ENCODE results near the gene CRX. TPM values are rescaled to one million over a fixed set of nuclear protein-coding genes. Genes with fewer than 3 reads are reported as not detected.

CRX gene
- total RNA-seq, 4 donors from 2014 or later, result not detected

GRCh38 chr19:47839411-47839810 is 17.7 kb downstream of the CRX start:
- Histone ChIP-seq H3K4me3 (no peak overlapping the region), H3K9me3 (no peaks in the 10 kb centered on the region), H3K36me3 (no peaks in the 10 kb centered on the region), H3K4me1 (no peaks in the 10 kb centered on the region), H3K27ac (no peak overlapping the region), H3K27me3 (no peaks in the 10 kb centered on the region)
- no peak for DNase-seq
- TF ChIP-seq CTCF (IDR thresholded peaks at IDR 0.05) (no peak), POLR2A (IDR thresholded peaks at IDR 0.05) (no peak)
- intact Hi-C loops (cut with DNase I; ENCODE audit: low total_unique reads), result no loop called here

DNA sequence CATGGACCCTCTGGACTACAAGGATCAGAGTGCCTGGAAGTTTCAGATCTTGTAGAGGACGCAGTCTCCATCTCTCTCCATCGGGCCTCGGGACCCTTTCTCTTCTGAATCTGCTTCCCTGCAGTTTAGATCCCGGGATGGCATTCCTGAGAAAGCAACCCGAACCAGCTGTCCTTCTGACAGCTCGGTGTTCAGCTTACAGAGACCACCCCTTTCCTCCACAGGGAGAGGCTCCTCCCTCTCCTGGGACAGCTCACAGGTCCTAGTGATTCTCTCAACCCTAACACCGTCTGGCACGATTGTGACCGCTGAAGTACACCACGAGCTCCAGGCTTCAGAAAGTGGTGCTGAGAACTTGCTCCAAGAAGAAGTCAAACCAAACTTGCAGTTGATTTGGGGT is 18.2 kb downstream of the CRX start:
- DNase-seq, result no peak
- no peaks in the 10 kb centered on the region for H3K4me1 ChIP-seq
- TF ChIP-seq CTCF (IDR thresholded peaks at IDR 0.05) (no peak), POLR2A (IDR thresholded peaks at IDR 0.05) (no peak)
- no peaks in the 10 kb centered on the region for H3K27me3 ChIP-seq
- no peaks in the 10 kb centered on the region for H3K9me3 ChIP-seq
- H3K27ac ChIP-seq, result no peak overlapping the region
- no peak overlapping the region for H3K4me3 ChIP-seq
- H3K36me3 ChIP-seq, result no peaks in the 10 kb centered on the region
- intact Hi-C loops (cut with DNase I; ENCODE audit: low total_unique reads), result no loop called here

DNA sequence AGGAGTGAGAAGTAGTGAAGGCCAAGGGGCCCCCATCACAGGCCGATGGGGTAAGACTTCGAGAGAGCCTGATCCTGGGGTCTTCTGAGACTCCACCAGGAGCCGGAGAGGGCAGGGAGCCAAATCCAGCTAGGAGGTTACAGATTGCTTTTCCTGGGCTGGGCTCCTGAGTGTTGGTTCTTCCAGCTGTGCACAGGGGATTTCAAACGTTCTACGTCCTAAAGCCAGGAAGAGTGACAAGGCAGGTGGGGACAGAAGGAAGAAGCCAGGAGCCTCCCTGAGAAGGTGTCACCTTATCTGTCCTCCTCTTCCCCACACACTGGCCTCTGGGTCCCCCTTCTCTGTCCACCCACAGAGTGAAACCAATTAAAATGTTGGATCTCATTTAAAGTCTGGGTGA is 21.2 kb downstream of the CRX start:
- intact Hi-C loops (cut with DNase I; ENCODE audit: low total_unique reads), result no loop called here
- H3K4me1 ChIP-seq, result no peaks in the 10 kb centered on the region
- no peak for TF ChIP-seq POLR2A (IDR thresholded peaks at IDR 0.05)
- DNase-seq, result no peak
- H3K36me3 ChIP-seq, result no peaks in the 10 kb centered on the region
- no peaks in the 10 kb centered on the region for H3K9me3 ChIP-seq
- no peak overlapping the region for H3K4me3 ChIP-seq
- H3K27ac ChIP-seq, result no peak overlapping the region
- peaks cover 0 to 5% of the 10 kb centered on the region in 2 donors for H3K27me3 ChIP-seq

- Histone ChIP-seq H3K4me3 (no peak overlapping the region), H3K27me3 (peaks cover 0 to 16% of the 10 kb centered on the region in 2 donors), H3K4me1 (no peaks in the 10 kb centered on the region), H3K36me3 (no peaks in the 10 kb centered on the region), H3K27ac (no peak overlapping the region), H3K9me3 (no peaks in the 10 kb centered on the region)
- intact Hi-C loops (cut with DNase I; ENCODE audit: low total_unique reads), result no loop called here
- DNase-seq, result no peak
- TF ChIP-seq POLR2A (IDR thresholded peaks at IDR 0.05) (no peak), CTCF (IDR thresholded peaks at IDR 0.05) (no peak)
These were observed 26.7 kb downstream of the CRX start for GRCh38 chr19:47848425-47848822.

- peaks cover 0 to 16% of the 10 kb centered on the region in 2 donors for H3K27me3 ChIP-seq
- H3K27ac ChIP-seq, result no peak overlapping the region
- intact Hi-C loops (cut with DNase I; ENCODE audit: low total_unique reads), result no loop called here
- no peak overlapping the region for H3K4me3 ChIP-seq
- no peaks in the 10 kb centered on the region for H3K4me1 ChIP-seq
- H3K36me3 ChIP-seq, result no peaks in the 10 kb centered on the region
- TF ChIP-seq POLR2A (IDR thresholded peaks at IDR 0.05), result no peak
- TF ChIP-seq CTCF (IDR thresholded peaks at IDR 0.05), result peak in 1 of 4 experiments; percentile 2
- no peak for DNase-seq
- H3K9me3 ChIP-seq, result no peaks in the 10 kb centered on the region
These were observed 27.2 kb downstream of the CRX start for GRCh38 chr19:47848823-47849473.

- Histone ChIP-seq H3K27ac (no peak overlapping the region), H3K27me3 (peaks cover 0 to 10% of the 10 kb centered on the region in 2 donors), H3K36me3 (no peaks in the 10 kb centered on the region), H3K4me1 (no peaks in the 10 kb centered on the region), H3K9me3 (no peaks in the 10 kb centered on the region), H3K4me3 (no peak overlapping the region)
- intact Hi-C loops (cut with DNase I; ENCODE audit: low total_unique reads), result no loop called here
- TF ChIP-seq CTCF (IDR thresholded peaks at IDR 0.05) (no peak), POLR2A (IDR thresholded peaks at IDR 0.05) (no peak)
- no peak for DNase-seq
These were observed 31.3 kb downstream of the CRX start for GRCh38 chr19:47853003-47853402.

All from uterus (tissue), 4 donors.